Measurements from ENCODE around the gene ATG4B.
A peak's percentile ranks its signal among the peaks of the same experiment; 100 is the strongest.

ATG4B gene

DNA sequence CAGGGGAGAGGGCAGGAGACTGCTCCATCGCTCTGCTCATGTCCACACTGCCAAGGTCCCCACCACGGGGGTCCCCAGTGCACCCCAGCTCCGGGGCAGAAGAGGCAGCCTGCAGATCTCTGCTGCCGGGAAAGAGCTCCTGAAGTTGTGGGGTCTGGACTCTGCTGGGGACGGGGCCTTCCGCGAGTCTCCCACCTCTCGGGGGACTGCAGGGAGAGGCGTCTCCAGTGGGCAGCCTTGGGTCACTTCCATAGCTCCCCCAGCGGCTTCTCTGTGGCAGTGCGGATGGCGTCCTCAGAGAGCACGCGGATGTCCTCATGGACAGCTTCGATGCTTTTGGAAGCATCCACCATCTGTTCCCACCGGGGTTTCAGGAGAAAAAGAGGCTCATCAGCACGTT is 38.4 kb downstream of the ATG4B start:
- H3K4me3 ChIP-seq (ENCODE audit: low read length) = no peak overlapping the region
- TF ChIP-seq, protein P1, sequence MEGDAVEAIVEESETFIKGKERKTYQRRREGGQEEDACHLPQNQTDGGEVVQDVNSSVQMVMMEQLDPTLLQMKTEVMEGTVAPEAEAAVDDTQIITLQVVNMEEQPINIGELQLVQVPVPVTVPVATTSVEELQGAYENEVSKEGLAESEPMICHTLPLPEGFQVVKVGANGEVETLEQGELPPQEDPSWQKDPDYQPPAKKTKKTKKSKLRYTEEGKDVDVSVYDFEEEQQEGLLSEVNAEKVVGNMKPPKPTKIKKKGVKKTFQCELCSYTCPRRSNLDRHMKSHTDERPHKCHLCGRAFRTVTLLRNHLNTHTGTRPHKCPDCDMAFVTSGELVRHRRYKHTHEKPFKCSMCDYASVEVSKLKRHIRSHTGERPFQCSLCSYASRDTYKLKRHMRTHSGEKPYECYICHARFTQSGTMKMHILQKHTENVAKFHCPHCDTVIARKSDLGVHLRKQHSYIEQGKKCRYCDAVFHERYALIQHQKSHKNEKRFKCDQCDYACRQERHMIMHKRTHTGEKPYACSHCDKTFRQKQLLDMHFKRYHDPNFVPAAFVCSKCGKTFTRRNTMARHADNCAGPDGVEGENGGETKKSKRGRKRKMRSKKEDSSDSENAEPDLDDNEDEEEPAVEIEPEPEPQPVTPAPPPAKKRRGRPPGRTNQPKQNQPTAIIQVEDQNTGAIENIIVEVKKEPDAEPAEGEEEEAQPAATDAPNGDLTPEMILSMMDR (conservative IDR thresholded peaks at IDR 0.05; ENCODE audit: low read depth, low read length) = peak; percentile 11
- DNase-seq (ENCODE audit: low read depth) = no peak

DNA sequence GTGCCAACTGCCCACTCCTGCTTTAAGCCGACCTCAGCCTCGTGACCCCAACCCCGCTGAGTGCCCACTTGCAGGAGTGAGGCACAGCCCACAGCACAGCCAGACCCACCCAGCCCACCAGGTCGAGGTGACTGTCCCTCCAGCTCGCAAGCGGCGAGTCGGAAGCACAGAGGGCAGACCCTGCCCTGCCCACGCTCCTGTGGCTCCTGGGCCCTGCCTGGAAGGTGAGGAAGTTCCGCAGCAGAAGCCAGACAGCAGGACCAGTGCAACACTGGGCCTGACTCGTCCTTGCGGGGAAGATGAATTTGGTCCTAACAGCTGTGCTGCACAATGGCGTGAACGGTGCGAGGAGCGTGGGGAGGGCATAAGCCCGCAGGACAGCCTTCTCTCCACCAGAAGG is 39.2 kb downstream of the ATG4B start:
- no peak for DNase-seq (ENCODE audit: low read depth)
- no peak overlapping the region for H3K4me3 ChIP-seq (ENCODE audit: low read length)
- TF ChIP-seq, protein P1 (conservative IDR thresholded peaks at IDR 0.05; ENCODE audit: low read depth, low read length) = no peak

DNA sequence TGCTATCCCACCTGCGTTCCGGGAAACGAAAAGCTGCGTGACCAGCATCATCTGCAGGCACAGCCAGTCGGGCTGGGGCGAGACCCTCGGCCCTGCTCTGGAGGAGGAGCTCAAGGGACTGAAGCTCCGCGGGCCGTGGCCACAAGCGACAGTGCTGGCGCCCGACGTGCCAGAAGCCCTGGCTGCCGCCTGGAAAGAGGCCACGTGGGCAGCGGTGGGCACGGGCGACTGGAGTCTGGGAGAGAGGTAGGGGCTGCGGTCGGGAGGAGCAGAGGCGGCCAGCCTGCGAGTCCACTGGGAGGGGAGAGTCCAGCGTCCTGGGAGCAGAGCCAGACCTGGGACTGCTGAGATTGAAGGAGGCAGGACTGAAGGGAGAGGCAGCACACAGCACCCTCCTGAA is 39.9 kb downstream of the ATG4B start:
- TF ChIP-seq, protein P1 (conservative IDR thresholded peaks at IDR 0.05; ENCODE audit: low read depth, low read length) = no peak
- DNase-seq (ENCODE audit: low read depth) = no peak
- H3K4me3 ChIP-seq (ENCODE audit: low read length) = no peak overlapping the region

DNA sequence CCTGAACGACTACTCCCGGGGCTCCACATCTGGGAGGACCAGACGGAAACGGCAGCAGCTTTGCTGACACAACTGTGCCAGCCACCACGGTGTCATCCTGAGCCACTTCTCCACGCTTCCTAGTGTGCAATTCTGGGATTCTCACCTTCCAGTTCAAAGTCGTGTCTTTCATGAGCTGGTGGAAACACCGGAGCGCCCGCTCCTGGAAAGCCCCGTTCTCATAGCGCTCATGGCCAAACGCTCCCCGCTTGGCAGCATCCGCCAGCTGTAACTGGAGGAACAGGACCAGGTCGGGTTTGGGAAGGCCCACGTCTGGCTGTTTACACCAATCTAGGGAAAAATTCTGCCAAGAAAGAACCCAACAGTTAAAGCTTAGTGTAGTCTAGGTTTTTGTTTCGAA is 40.8 kb downstream of the ATG4B start:
- DNase-seq (ENCODE audit: low read depth) = no peak
- H3K4me3 ChIP-seq (ENCODE audit: low read length) = no peak overlapping the region
- TF ChIP-seq, protein P1 (conservative IDR thresholded peaks at IDR 0.05; ENCODE audit: low read depth, low read length) = no peak

DNA sequence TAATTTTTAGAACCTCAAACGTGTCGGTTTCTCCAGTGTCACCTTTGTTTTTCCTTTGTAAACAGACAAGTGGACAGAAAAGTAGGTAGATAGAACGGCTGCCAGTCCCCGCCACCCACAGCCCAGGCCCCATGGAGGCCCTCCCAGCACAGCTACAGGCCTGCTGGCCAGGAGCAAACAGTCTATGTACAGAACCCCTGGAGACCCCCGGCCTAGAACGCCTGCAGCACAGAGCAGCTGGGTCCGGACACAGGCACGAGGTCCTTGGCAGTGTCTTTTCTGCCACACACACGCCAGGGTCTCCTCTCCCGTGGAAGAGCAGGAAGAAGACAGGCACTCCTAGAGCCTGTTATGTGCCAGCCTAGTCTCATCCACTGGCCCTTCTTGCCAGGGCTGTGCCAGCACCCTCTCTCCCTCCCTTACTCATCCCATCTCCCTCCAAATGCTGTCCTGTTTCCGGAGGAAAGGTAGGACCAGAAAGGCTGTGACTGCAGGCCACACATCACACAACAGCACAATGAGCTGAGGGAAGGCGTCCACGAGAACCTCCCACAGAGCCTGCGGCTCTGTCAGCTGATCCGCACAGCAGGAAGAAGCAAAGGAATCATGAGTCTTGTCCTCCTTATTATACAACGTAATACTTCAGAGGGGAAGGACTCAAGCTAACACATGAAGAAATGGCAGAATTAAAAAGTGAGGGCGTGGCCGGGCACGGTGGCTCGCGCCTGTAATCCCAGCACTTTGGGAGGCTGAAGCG is 41.5 kb downstream of the ATG4B start:
- DNase-seq (ENCODE audit: low read depth) = no peak
- H3K4me3 ChIP-seq (ENCODE audit: low read length) = no peak overlapping the region
- TF ChIP-seq, protein P1 (conservative IDR thresholded peaks at IDR 0.05; ENCODE audit: low read depth, low read length) = no peak

DNA sequence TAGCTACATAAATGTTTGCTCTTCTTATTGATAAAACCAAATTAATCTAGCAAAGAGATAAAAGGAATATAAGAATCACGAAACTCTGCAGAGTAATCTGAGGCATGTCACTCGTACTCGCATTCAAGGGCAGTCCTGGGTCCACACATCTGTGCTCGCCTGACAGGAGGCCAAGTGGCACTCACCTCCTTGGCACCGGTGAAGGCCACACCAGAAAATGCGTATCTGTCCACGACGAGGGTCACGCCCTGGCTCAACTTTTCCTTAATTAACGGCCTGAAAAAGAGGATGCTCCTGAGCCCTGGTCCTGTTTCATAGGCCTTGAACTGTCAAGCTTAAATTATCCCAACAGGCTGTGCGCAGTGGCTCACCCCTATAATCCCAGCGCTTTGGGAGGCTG is 42.6 kb downstream of the ATG4B start:
- DNase-seq (ENCODE audit: low read depth) = no peak
- no peak overlapping the region for H3K4me3 ChIP-seq (ENCODE audit: low read length)
- TF ChIP-seq, protein P1 (conservative IDR thresholded peaks at IDR 0.05; ENCODE audit: low read depth, low read length) = no peak

Data from retinal pigment epithelial cell (primary cell).